CD4-positive, alpha-beta T cell treated with Interleukin-4 for 4 hours (primary cell): ENCODE results near the gene PODXL2.
"Not testable (repeated sequence)": the region's sequence is repeated elsewhere in the genome, so short reads cannot be mapped to it uniquely, and the experiment has no call there.

Source experiments
- DNase-seq: peaks from one replicate; pipeline ENCODE4 v3.0.0-alpha.2; 2020

The PODXL2 gene

GRCh38 chr3:127628788-127629466, at the start of gene PODXL2:
Gene PODXL2, plus strand, starts transcription at chr3:127629185. Its CDS starts 35 bp downstream, at chr3:127629220.
- DNase-seq = peak; percentile 10

GRCh38 chr3:127580327-127581060, 48.5 kb upstream of the PODXL2 start:
- DNase-seq = no peak

GRCh38 chr3:127584734-127585133, 44.3 kb upstream of the PODXL2 start:
- no peak for DNase-seq

DNA sequence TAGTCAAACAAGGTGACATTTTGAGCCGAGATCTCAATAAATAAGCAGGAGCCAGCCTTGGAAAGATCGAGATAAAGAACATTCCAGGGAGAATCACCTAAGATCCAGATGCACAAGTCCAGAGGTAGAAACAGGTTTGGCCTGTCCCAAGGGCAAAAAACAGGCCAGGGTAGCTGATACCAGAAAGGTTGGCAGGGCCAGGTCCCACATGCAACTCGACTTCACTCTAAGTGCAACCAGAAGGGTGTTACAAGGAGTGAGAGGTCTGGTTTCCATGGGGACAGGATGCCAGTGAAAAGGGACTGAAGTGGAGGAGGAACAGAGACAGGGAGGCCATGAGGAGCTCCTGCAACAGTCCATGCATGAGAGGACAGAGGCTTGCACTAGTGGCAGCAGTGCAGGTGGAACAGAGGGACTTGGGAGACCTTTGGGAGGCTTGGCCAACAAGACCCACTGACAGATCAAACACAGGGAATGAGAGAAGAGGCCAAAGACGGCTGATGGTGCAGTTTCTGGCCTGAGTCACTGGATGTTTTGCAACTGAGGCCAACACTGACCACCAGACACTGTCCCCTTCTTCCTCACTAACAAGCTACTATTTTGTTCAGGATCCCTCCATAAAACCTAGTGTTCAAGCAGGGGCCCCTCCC, 43.7 kb upstream of the PODXL2 start:
- no peak for DNase-seq

GRCh38 chr3:127585813-127586413, 43.1 kb upstream of the PODXL2 start:
- DNase-seq = no peak

DNA sequence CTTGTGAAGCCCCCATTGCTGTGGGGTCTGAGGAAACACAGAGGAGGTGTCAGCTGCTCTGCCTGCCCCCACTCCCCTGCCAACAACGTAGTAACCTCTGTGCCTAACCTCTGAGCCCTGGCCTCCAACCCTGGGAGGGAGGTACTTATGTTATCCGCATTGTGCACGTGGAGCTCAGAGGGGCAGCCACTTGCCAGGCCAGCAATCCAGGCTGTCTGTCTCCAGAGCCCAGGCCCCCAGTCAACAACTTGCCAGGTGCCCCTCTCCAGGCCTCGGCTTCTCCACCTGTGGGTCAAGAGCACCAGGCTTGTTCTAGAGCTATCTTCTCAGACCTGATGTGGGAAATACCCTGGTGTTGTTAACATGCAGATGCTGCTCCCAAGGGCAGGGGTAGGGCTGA, 41.1 kb upstream of the PODXL2 start:
- no peak for DNase-seq

GRCh38 chr3:127588806-127589577, 40.0 kb upstream of the PODXL2 start:
- no peak for DNase-seq

GRCh38 chr3:127589600-127590281, 39.2 kb upstream of the PODXL2 start:
- no peak for DNase-seq

DNA sequence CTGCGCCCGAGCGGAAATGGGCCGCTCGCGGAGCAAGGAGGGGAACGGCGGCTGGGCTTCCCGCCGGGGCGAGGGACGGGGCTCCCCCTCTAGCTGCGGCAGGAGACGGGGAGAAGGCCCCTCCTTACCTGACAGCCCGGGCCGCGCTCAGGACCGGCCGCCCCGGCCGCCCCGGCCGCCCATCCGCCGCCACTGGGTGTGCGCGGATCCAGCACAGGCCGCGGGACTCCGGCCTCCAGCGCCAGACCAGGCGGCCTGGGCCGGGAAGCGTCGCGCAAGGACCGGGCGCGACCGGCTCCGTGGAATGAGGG, 38.7 kb upstream of the PODXL2 start:
- peak; percentile 3 for DNase-seq

DNA sequence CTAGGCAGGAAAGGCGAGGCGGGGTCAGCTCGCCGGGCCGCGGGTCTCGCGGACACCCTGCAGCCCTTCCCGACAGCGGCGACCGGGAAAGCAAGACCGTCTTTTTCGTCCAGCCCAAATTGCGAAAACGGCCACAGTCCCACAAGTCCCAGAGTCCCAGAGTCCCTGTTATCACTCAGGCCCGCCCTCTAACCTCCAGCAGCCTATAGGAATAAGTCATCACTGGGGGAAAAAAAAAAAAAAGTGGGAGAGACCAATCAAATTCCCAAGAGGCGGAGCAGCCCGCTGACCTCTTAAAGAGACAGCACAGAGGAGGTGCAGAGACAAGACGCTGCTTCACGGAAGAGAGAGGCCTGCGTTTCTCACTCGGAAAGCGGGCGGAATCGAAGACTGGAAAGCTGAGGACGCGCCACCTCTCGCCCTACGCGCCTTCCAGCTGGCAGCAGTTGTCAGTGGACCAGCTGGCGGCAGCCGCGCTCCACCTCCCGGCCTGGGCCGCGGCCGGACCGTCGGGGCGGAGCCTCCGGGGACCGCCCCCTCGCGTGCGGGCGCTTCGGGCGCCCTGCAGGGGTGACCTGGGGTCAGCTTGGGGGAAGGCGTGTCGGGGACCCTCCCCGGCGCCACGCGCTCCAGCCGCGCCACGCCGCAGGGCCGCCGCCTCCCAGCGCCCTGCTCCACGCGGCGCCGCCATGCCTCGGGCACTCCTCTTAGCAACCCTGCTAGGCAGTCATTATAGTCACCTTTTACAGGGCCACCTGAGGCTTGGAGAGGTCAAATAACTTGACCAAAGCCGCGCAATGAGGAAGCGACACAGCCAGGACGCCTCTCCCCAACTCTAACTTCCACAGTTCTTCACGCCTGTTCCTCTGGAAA, 38.2 kb upstream of the PODXL2 start, which contains the start of gene TPRA1:
Gene TPRA1 (minus strand): TSS at position 141 of the 873 bp plus-strand sequence. CDS start 10,587 bp downstream, outside the sequence.
- DNase-seq = peak; percentile 92

DNA sequence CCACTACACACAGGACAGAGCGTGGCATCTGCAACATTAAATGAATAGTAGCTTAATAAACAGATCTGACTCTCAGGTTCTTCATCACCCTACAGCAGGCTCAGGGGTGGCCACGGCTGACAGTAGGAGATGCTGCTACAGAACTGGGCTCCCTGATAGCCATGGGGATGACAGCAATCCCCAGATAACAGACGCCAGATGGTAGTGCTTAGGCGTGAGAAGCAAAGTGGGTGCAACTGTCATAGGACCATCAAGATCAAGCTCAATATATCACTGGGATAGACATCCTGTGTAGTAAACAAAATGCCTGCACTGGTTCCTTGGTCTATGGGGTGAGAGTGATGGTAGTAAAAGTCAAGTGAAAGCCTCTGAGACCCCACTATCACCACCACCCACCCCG, 35.8 kb upstream of the PODXL2 start:
- no peak for DNase-seq

DNA sequence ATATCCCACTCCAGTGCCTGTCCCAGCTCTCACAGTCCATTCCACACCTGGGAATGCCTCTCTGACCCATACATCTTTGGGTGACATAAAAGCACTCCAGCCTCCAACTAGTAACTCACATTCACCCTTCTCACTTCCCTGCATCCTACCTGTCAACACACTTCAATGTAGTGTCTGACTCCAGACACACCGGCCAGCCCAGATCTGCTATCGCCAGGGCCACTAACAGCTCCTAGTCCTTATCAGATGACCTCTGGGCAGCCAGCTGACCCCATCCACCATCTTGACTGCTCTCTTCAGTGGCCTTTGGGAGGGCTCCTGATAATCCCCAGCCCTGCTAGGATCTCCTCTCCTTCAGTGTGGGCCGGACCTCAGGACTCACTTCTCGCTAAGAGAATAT, 33.7 kb upstream of the PODXL2 start:
- DNase-seq = no peak

DNA sequence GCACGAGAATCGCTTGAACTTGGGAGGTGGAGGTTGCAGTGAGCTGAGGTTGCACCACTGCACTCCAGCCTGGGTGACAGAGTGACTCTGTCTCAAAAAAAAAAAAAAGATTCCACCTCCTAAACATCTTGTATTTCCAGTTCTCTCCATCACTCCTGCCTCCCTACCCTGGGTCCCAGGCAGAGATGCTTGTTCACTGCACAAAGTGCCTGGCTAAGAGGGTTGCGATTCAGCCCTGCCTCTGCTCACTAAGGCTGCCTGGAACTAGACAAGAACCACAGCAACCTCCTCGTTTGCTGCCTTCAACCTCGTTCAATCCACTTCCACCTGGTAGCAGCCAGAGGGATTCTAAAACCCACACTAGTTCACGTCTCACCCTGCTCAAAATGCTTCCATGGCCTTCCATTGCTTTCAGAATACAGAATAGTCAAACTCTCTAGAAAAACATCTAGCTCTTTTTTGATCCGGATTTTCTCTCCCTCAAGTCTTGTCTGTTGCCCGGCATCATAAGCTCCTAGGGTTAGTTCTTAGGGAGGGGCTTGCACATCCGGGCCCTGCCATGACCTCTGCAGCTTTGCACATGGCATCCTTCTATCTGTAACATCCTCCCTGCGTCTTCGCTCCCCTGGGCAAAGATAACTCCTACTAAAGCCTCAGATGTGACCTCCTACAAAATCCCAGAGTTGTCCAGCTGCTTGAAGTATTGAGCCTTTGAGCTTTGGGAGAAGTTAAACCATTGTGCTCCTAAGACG, 31.8 kb upstream of the PODXL2 start:
- no peak for DNase-seq

DNA sequence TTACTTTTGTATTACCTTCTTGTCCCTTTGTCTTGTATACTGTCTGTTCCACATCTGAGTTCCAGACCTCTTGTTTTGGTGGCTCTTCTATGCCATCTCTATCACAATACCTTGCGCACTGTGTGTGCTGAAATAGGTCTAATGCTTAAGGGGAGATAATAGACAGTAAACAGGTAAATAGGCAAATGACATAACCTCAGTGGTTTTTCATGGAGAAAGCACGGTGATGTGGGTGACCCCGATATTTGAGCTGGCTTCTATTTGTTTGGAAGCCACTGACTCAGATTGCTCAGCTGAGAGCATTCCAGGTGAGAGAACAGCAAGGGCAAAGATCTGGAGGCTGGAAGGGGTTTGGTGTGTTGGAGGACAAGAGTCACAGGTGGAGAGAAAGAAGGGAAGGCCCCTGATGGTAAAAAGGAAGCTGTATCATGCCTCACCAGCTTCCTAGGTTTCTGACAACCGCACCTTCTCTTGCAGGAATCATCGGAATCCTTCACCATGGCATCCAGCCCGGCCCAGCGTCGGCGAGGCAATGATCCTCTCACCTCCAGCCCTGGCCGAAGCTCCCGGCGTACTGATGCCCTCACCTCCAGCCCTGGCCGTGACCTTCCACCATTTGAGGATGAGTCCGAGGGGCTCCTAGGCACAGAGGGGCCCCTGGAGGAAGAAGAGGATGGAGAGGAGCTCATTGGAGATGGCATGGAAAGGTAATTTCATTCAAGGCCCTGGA, 30.0 kb upstream of the PODXL2 start:
- no peak for DNase-seq

GRCh38 chr3:127600749-127601456, 28.1 kb upstream of the PODXL2 start:
- no peak for DNase-seq

DNA sequence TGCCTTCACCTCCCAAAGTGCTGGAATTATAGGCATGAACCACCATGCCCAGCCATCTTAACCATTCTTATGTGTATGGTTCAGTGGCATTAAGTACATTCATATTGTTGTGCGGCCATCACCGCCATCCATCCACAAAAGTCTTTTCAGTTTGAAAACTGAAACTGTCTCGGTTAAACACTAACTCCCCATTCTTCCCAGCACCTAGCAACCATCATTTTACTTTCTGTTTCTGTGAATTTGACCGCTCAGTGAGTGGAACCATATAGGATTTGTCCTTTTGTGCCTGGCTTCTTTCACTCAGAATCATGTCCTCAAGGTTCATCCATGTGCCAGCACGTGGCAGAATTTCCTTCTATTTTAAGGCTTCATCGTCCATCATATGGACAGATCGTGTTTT, 24.9 kb upstream of the PODXL2 start:
- no peak for DNase-seq

DNA sequence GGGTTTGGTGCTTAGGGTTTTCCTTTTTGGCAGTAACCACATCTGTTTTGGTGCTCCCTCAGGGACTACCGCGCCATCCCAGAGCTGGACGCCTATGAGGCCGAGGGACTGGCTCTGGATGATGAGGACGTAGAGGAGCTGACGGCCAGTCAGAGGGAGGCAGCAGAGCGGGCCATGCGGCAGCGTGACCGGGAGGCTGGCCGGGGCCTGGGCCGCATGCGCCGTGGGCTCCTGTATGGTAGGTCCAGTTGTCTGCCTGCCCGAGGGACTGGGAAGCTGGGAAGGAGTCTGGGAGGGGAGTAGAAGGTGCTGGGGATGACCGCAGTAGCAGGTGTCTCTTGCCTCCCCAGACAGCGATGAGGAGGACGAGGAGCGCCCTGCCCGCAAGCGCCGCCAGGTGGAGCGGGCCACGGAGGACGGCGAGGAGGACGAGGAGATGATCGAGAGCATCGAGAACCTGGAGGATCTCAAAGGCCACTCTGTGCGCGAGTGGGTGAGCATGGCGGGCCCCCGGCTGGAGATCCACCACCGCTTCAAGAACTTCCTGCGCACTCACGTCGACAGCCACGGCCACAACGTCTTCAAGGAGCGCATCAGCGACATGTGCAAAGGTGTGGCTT, 24.3 kb upstream of the PODXL2 start:
- DNase-seq = no peak

DNA sequence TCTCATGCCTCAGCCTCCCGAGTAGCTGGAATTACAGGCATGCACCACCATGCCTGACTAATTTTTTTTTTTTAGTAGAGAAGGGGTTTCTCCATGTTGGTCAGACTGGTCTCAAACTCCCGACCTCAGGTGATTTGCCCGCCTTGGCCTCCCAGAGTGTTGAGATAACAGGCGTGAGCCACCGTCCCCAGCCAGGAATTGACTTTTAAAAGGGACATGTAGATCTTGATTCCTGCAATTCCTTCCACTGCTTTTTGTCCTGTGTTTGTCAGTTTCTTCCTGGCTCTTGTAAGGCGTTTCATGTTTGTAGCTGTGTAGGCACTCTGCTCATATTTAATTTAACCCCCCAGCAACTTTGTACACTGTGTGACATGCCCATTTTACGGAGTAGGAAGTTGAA, 23.4 kb upstream of the PODXL2 start:
- not testable (repeated sequence) for DNase-seq
